Activated naive CD4-positive, alpha-beta T cell (primary cell): ENCODE measurements around the gene DOCK9.

Source experiments
- DNase-seq, 4 experiments: peaks; one replicate each; lab custom pipeline; 2025; lab: John Stamatoyannopoulos, UW

Gene DOCK9

GRCh38 chr13:98977568-98978265, at the start of gene DOCK9:
Gene DOCK9, minus strand, starts transcription at chr13:98978064. Its CDS starts 155 bp downstream, at chr13:98977909.
- DNase-seq: no peak

- DNase-seq: no peak
These were observed 49.4 kb upstream of the DOCK9 start for GRCh38 chr13:99027260-99027659.

- DNase-seq: no peak
These were observed 45.1 kb upstream of the DOCK9 start for GRCh38 chr13:99022941-99023340.

GRCh38 chr13:99018418-99019180, 40.7 kb upstream of the DOCK9 start:
- no peak for DNase-seq

GRCh38 chr13:99015606-99016490, 38.0 kb upstream of the DOCK9 start:
- no peak for DNase-seq

GRCh38 chr13:99014522-99014921, 36.7 kb upstream of the DOCK9 start:
- DNase-seq: no peak

- DNase-seq: no peak
These were observed 36.1 kb upstream of the DOCK9 start for GRCh38 chr13:99013951-99014350.

GRCh38 chr13:99012539-99012938, 34.7 kb upstream of the DOCK9 start:
- no peak for DNase-seq

GRCh38 chr13:99009987-99010551, 32.2 kb upstream of the DOCK9 start:
- no peak for DNase-seq

- no peak for DNase-seq
These were observed 30.7 kb upstream of the DOCK9 start for GRCh38 chr13:99008577-99008976.

GRCh38 chr13:99007414-99007986, 29.6 kb upstream of the DOCK9 start:
- no peak for DNase-seq

- DNase-seq: no peak
These were observed 27.7 kb upstream of the DOCK9 start for GRCh38 chr13:99005609-99006008.

GRCh38 chr13:99004978-99005377, 27.1 kb upstream of the DOCK9 start:
- DNase-seq: no peak

- DNase-seq: no peak
These were observed 26.1 kb upstream of the DOCK9 start for GRCh38 chr13:99003851-99004471.

- no peak for DNase-seq
These were observed 25.3 kb upstream of the DOCK9 start for GRCh38 chr13:99003186-99003585.

GRCh38 chr13:99002172-99002710, 24.4 kb upstream of the DOCK9 start:
- DNase-seq: no peak

GRCh38 chr13:99000137-99000536, 22.3 kb upstream of the DOCK9 start:
- no peak for DNase-seq

GRCh38 chr13:98999639-98999952, 21.7 kb upstream of the DOCK9 start:
- DNase-seq: no peak

GRCh38 chr13:98998831-98999638, 21.2 kb upstream of the DOCK9 start:
- no peak for DNase-seq
